PC-3 (cell line): Measurements from ENCODE around the gene PHETA1.

ENCODE experiments used
- CTCF ChIP-seq: fragments of 300-600 bp; sonication (generic); conservative IDR thresholded peaks from 2 replicates; pipeline ENCODE4 v1.5.1; 2017; ENCODE audit warnings: antibody characterized with exemption, low read depth, mild to moderate bottlenecking, low read length
- EZH2phosphoT487 ChIP-seq: fragments of 300-600 bp; sonication (generic); IDR thresholded peaks from 2 replicates; pipeline ENCODE4 v1.6.1; 2018; ENCODE audit warnings: mild to moderate bottlenecking, antibody characterized with exemption, low read length, borderline replicate concordance

DNA sequence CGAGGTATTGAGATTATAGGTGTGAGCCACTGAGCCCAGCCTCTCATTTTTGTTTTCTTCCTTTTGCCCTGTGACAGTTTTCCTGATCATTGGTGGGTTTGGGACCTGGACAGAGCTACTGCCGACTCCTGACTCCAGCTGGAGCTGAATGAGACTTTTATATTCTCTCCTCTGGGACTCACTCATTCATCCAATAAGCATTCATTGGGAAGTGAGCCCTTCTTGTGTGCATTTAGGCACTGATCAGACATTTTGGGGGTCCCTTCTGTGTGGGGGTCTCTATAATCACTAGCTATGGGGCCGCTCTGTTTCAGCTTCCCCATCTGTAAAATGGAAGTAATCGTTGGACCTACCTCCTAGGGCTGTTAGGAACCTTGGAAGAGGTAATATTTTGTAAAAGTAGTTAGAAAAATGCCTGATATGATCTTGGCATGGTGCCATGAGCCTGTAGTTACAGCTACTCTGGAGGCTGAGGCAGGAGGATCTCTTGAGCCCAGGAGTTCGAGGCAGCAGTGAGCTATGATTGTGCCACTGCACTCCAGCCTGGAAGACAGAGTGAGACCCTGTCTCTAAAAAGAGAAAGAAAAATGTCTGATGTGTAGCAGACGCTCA lies 44.0 kb upstream of the PHETA1 start:
- TF ChIP-seq CTCF = no peak
- no peak for TF ChIP-seq EZH2phosphoT487
